RWPE2 (cell line): ENCODE data around the gene NOX5.

Experiments
- ATAC-seq: fragments of 200-7000 bp; cut with Tn5 transposase; 3 replicates; pipeline ENCODE4 v1.9.1; 2021; ENCODE audit warnings: low read depth
- DNase-seq: peaks from one replicate; pipeline ENCODE4 v3.0.0-alpha.2; 2020; ENCODE audit warnings: low spot score
- H3K27ac ChIP-seq: fragments of 450-650 bp; 2 replicates; pipeline ENCODE4 v1.5.1; 2017; ENCODE audit warnings: mild to moderate bottlenecking; ENCODE audit not compliant: poor library complexity, severe bottlenecking
- H3K27me3 ChIP-seq: fragments of 250-450 bp; sonication (Bioruptor Pico); 2 replicates; pipeline ENCODE4 v1.5.1; 2021; ENCODE audit warnings: mild to moderate bottlenecking, moderate library complexity; ENCODE audit not compliant: insufficient read depth, poor library complexity, severe bottlenecking
- H3K36me3 ChIP-seq: fragments of 250-450 bp; sonication (Bioruptor Pico); 2 replicates; pipeline ENCODE4 v1.5.1; 2020; ENCODE audit warnings: low read depth, mild to moderate bottlenecking, moderate library complexity
- H3K4me1 ChIP-seq: fragments of 250-450 bp; sonication (Bioruptor Pico); 2 replicates; pipeline ENCODE4 v1.5.1; 2021; ENCODE audit warnings: mild to moderate bottlenecking, moderate library complexity; ENCODE audit not compliant: insufficient read depth, poor library complexity, severe bottlenecking
- H3K4me3 ChIP-seq: fragments of 250-450 bp; sonication (Bioruptor Pico); 2 replicates; pipeline ENCODE4 v1.5.1; 2021; ENCODE audit warnings: mild to moderate bottlenecking, moderate library complexity; ENCODE audit not compliant: severe bottlenecking
- H3K9me3 ChIP-seq: fragments of 250-450 bp; sonication (Bioruptor Pico); 2 replicates; pipeline ENCODE4 v1.5.1; 2021; ENCODE audit warnings: mild to moderate bottlenecking, moderate library complexity; ENCODE audit not compliant: severe bottlenecking
- CTCF ChIP-seq: fragments of 450-650 bp; IDR thresholded peaks from one replicate; pipeline ENCODE4 v1.5.1; 2017; ENCODE audit warnings: mild to moderate bottlenecking, moderate library complexity; ENCODE audit not compliant: poor library complexity, severe bottlenecking

Gene NOX5

GRCh38 chr15:68983961-68984481 lies 30.5 kb upstream of the NOX5 start:
- ATAC-seq (no peak; the same call in 2 of the 3 replicates), DNase-seq (no peak)
- Histone ChIP-seq H3K27ac (no peak overlapping the region), H3K36me3 (no peaks in the 10 kb centered on the region), H3K4me3 (no peak overlapping the region), H3K27me3 (no peaks in the 10 kb centered on the region), H3K4me1 (no peaks in the 10 kb centered on the region), H3K9me3 (no peaks in the 10 kb centered on the region)
- no peak for TF ChIP-seq CTCF

GRCh38 chr15:68984586-68984985 lies 29.9 kb upstream of the NOX5 start:
- no peak for ATAC-seq
- H3K27me3 ChIP-seq, result no peaks in the 10 kb centered on the region
- H3K4me3 ChIP-seq, result no peak overlapping the region
- H3K4me1 ChIP-seq, result no peaks in the 10 kb centered on the region
- H3K9me3 ChIP-seq, result no peaks in the 10 kb centered on the region
- H3K36me3 ChIP-seq, result no peaks in the 10 kb centered on the region
- H3K27ac ChIP-seq, result no peak overlapping the region
- DNase-seq, result no peak
- no peak for TF ChIP-seq CTCF

GRCh38 chr15:68985361-68985891 lies 29.1 kb upstream of the NOX5 start:
- TF ChIP-seq CTCF, result no peak
- no peak overlapping the region for H3K27ac ChIP-seq
- H3K9me3 ChIP-seq, result no peaks in the 10 kb centered on the region
- H3K27me3 ChIP-seq, result no peaks in the 10 kb centered on the region
- H3K36me3 ChIP-seq, result no peaks in the 10 kb centered on the region
- H3K4me3 ChIP-seq, result no peak overlapping the region
- ATAC-seq (no peak), DNase-seq (no peak)
- no peaks in the 10 kb centered on the region for H3K4me1 ChIP-seq

GRCh38 chr15:68986322-68986721 lies 28.2 kb upstream of the NOX5 start:
- H3K4me1 ChIP-seq, result peaks cover 2% of the 10 kb centered on the region
- no peak overlapping the region for H3K4me3 ChIP-seq
- no peak for DNase-seq
- no peaks in the 10 kb centered on the region for H3K36me3 ChIP-seq
- no peak overlapping the region for H3K27ac ChIP-seq
- TF ChIP-seq CTCF, result no peak
- H3K27me3 ChIP-seq, result no peaks in the 10 kb centered on the region
- no peak for ATAC-seq
- H3K9me3 ChIP-seq, result no peaks in the 10 kb centered on the region

- peaks cover 10% of the 10 kb centered on the region for H3K4me1 ChIP-seq
- ATAC-seq (no peak), DNase-seq (no peak)
- no peak overlapping the region for H3K4me3 ChIP-seq
- no peaks in the 10 kb centered on the region for H3K36me3 ChIP-seq
- no peak for TF ChIP-seq CTCF
- H3K27ac ChIP-seq, result no peak overlapping the region
- no peaks in the 10 kb centered on the region for H3K27me3 ChIP-seq
- H3K9me3 ChIP-seq, result no peaks in the 10 kb centered on the region
These were observed 27.4 kb upstream of the NOX5 start for GRCh38 chr15:68987120-68987519.
